Testis (tissue), 2 donors: ENCODE data around the gene RCN1.

Source experiments
- CTCF ChIP-seq, 3 experiments: fragments of 450-650 bp in 2 of 3; fragments of 200-600 bp in 1 of 3; sonication (generic) in 1 of 3; IDR thresholded peaks; one replicate each; pipeline ENCODE4 v1.5.1; 2016 to 2019; ENCODE audit warnings: antibody characterized with exemption in 3 of 3, mild to moderate bottlenecking in 2 of 3, moderate library complexity in 1 of 3
- POLR2A ChIP-seq: fragments of 450-650 bp; IDR thresholded peaks from one replicate; pipeline ENCODE4 v1.6.1; 2017; ENCODE audit warnings: antibody characterized with exemption, mild to moderate bottlenecking, moderate library complexity

GRCh38 chr11:32053151-32053888, 37.6 kb upstream of the RCN1 start:
- TF ChIP-seq POLR2A: no peak
- no peak for TF ChIP-seq CTCF (IDR thresholded peaks at IDR 0.05)
